SK-N-SH (cell line): Measurements from ENCODE around the gene NLGN1. TPM values are rescaled to one million over a fixed set of nuclear protein-coding genes. Genes with fewer than 3 reads are reported as not detected.

Experiments
- CTCF ChIA-PET: fragments of 300-600, 350-600 bp; formaldehyde crosslinking; extraction: SDS; loops from one replicate; lab custom pipeline; 2021; lab: Yijun Ruan, JAX
- POLR2A ChIA-PET: fragments of 350-600 bp; sonication (Branson Sonifier 250); formaldehyde crosslinking; extraction: SDS; loops from one replicate; lab custom pipeline; 2020; ENCODE audit warnings: antibody characterized with exemption, inconsistent platforms; lab: Yijun Ruan, JAX
- DNase-seq: peaks from one replicate; pipeline ENCODE4 v3.0.0; 2012
- H2AFZ ChIP-seq: fragments of 200-600 bp; sonication (generic); 2 replicates; pipeline ENCODE4 v1.8.1; 2016; ENCODE audit warnings: antibody characterized with exemption, mild to moderate bottlenecking, low read depth
- H3F3A ChIP-seq: fragments of 200-600 bp; sonication (generic); replicated peaks from 2 replicates; pipeline ENCODE3; 2016; ENCODE audit warnings: antibody characterized with exemption, mild to moderate bottlenecking; ENCODE audit not compliant: insufficient read depth
- H3K27ac ChIP-seq, 2 experiments: fragments of 200-500 bp in 1 of 2; fragments of 200-600 bp in 1 of 2; sonication (Bioruptor generic) in 1 of 2; sonication (generic), shearing (Covaris generic) in 1 of 2; 2 replicates each; pipeline versions ENCODE4 v1.5.1 to v1.6.1; 2014 to 2016; ENCODE audit warnings: low read depth in 2 of 2, inconsistent platforms in 1 of 2, low read length in 1 of 2, mild to moderate bottlenecking in 1 of 2, mixed read lengths in 1 of 2
- H3K27me3 ChIP-seq: fragments of 200-600 bp; sonication (generic), shearing (Covaris generic); 2 replicates; pipeline ENCODE4 v1.6.1; 2016; ENCODE audit warnings: mixed run types; ENCODE audit not compliant: insufficient read depth
- H3K36me3 ChIP-seq, 2 experiments: fragments of 200-500 bp in 1 of 2; fragments of 200-600 bp in 1 of 2; sonication (Bioruptor generic) in 1 of 2; sonication (generic) in 1 of 2; replicated peaks in 1 of 2; 2 replicates each; pipeline versions ENCODE3 to v1.5.1; 2014 to 2016; ENCODE audit warnings: low read length in 1 of 2, mild to moderate bottlenecking in 1 of 2; ENCODE audit not compliant: insufficient read depth in 2 of 2, control insufficient read depth in 1 of 2
- H3K4me1 ChIP-seq, 2 experiments: fragments of 200-500 bp in 1 of 2; fragments of 200-600 bp in 1 of 2; sonication (Bioruptor generic) in 1 of 2; sonication (generic), shearing (Covaris generic) in 1 of 2; 2 replicates each; pipeline versions ENCODE4 v1.5.1 to v1.6.1; 2014 to 2016; ENCODE audit warnings: low read depth in 1 of 2, low read length in 1 of 2, mixed run types in 1 of 2; ENCODE audit not compliant: insufficient read depth in 2 of 2, control insufficient read depth in 1 of 2
- H3K4me2 ChIP-seq: fragments of 200-600 bp; sonication (generic), shearing (Covaris generic); 2 replicates; pipeline ENCODE4 v1.6.1; 2017; ENCODE audit warnings: mixed run types
- H3K4me3 ChIP-seq, 2 experiments: fragments of 200-500 bp in 1 of 2; fragments of 200-600 bp in 1 of 2; sonication (Bioruptor generic) in 1 of 2; sonication (generic), shearing (Covaris generic) in 1 of 2; 2 replicates each; pipeline versions ENCODE4 v1.5.1 to v1.8.1; 2014 to 2016; ENCODE audit warnings: low read depth in 2 of 2, inconsistent platforms in 1 of 2, low read length in 1 of 2, mild to moderate bottlenecking in 1 of 2, mixed read lengths in 1 of 2, moderate library complexity in 1 of 2
- H3K79me2 ChIP-seq: fragments of 200-600 bp; sonication (generic); 2 replicates; pipeline ENCODE4 v1.8.1; 2017; ENCODE audit warnings: mild to moderate bottlenecking; ENCODE audit not compliant: insufficient read depth
- H3K9ac ChIP-seq: fragments of 200-600 bp; sonication (generic); 2 replicates; pipeline ENCODE4 v1.6.1; 2017; ENCODE audit warnings: mixed run types
- H3K9me2 ChIP-seq: fragments of 200-600 bp; sonication (generic); 2 replicates; pipeline ENCODE4 v1.6.1; 2017; ENCODE audit warnings: mixed run types
- H3K9me3 ChIP-seq: fragments of 200-600 bp; sonication (generic); 2 replicates; pipeline ENCODE4 v1.6.1; 2017; ENCODE audit warnings: mixed run types, mild to moderate bottlenecking, moderate library complexity
- H4K20me1 ChIP-seq: fragments of 200-600 bp; sonication (generic); 2 replicates; pipeline ENCODE4 v1.6.1; 2017; ENCODE audit warnings: mild to moderate bottlenecking, mixed run types; ENCODE audit not compliant: insufficient read depth
- ELF1 ChIP-seq: IDR thresholded peaks from 2 replicates; pipeline ENCODE4 v1.4.0; 2012
- EP300 ChIP-seq, 2 experiments: IDR thresholded peaks; 2 replicates each; pipeline versions ENCODE4 v1.4.0 to v1.6.1; 2012; ENCODE audit warnings: borderline replicate concordance in 1 of 2, low read depth in 1 of 2, low read length in 1 of 2
- FOSL2 ChIP-seq: IDR thresholded peaks from 2 replicates; pipeline ENCODE4 v1.4.0; 2012; ENCODE audit warnings: low read depth, mild to moderate bottlenecking, moderate library complexity, borderline replicate concordance
- FOXJ3 ChIP-seq: sonication (generic); formaldehyde crosslinking; IDR thresholded peaks from 2 replicates; pipeline ENCODE4 v1.5.1; 2020; ENCODE audit warnings: mild to moderate bottlenecking, missing genetic modification reagents
- FOXM1 ChIP-seq: IDR thresholded peaks from 2 replicates; pipeline ENCODE4 v1.4.0; 2012; ENCODE audit warnings: low read depth, mild to moderate bottlenecking
- GATA2 ChIP-seq: sonication (generic); formaldehyde crosslinking; IDR thresholded peaks from 2 replicates; pipeline ENCODE4 v1.5.0; 2020; ENCODE audit warnings: mild to moderate bottlenecking, missing genetic modification reagents
- JUND ChIP-seq: IDR thresholded peaks from 2 replicates; pipeline ENCODE4 v1.4.0; 2012
- MEF2A ChIP-seq: IDR thresholded peaks from 2 replicates; pipeline ENCODE4 v1.4.0; 2012; ENCODE audit warnings: low read depth, borderline replicate concordance
- MXI1 ChIP-seq: IDR thresholded peaks from 2 replicates; pipeline ENCODE4 v1.6.1; 2012; ENCODE audit warnings: mild to moderate bottlenecking, low read depth, low read length, improper control_type of control experiment
- NFIC ChIP-seq: IDR thresholded peaks from 2 replicates; pipeline ENCODE4 v1.4.0; 2012; ENCODE audit warnings: borderline replicate concordance
- NRF1 ChIP-seq: IDR thresholded peaks from 2 replicates; pipeline ENCODE4 v1.6.1; 2012; ENCODE audit warnings: low read depth, mild to moderate bottlenecking, low read length
- PBX3 ChIP-seq: IDR thresholded peaks from 2 replicates; pipeline ENCODE4; 2012
- POLR2AphosphoS5 ChIP-seq: IDR thresholded peaks from 2 replicates; pipeline ENCODE4 v1.6.1; 2012; ENCODE audit warnings: low read depth, low read length
- RAD21 ChIP-seq: IDR thresholded peaks from 2 replicates; pipeline ENCODE4 v1.6.1; 2012; ENCODE audit warnings: mild to moderate bottlenecking, low read length
- RFX5 ChIP-seq: IDR thresholded peaks from 2 replicates; pipeline ENCODE4 v1.6.1; 2012; ENCODE audit warnings: mild to moderate bottlenecking, improper control_type of control experiment, low read length
- RXRA ChIP-seq: IDR thresholded peaks from 2 replicates; pipeline ENCODE4 v1.4.0; 2012; ENCODE audit warnings: low read depth, mild to moderate bottlenecking, borderline replicate concordance
- SMC3 ChIP-seq: IDR thresholded peaks from 2 replicates; pipeline ENCODE4 v1.6.1; 2012; ENCODE audit warnings: low read depth, low read length, improper control_type of control experiment
- TAF1 ChIP-seq: IDR thresholded peaks from 2 replicates; pipeline ENCODE4 v1.6.1; 2012; ENCODE audit warnings: low read depth, mild to moderate bottlenecking, low read length, moderate library complexity, borderline replicate concordance
- TCF12 ChIP-seq: IDR thresholded peaks from 2 replicates; pipeline ENCODE4 v1.4.0; 2012
- WGBS: methylation state at CpG from one replicate; pipeline ENCODE4 v1.1.6; 2017; ENCODE audit warnings: low lambda C conversion rate; 5-methylcytosine and 5-hydroxymethylcytosine counted together
- polyA plus RNA-seq, 3 experiments: library from polyadenylated mRNA; depleted of rRNA; stranded (reverse); fragments of >200 nt; gene quantifications; 2 replicates each; pipeline ENCODE4 v1.2.3, GENCODE V29; 2012
- TF ChIP-seq, protein P1 (sequence below): IDR thresholded peaks from 2 replicates; pipeline ENCODE4 v1.4.0; 2012; ENCODE audit warnings: low read depth, borderline replicate concordance
- TF ChIP-seq, protein P2 (sequence below): IDR thresholded peaks from 2 replicates; pipeline ENCODE4 v1.4.0; 2012; ENCODE audit warnings: low read depth, borderline replicate concordance
- TF ChIP-seq, protein P3 (sequence below): fragments of 150-350 bp; IDR thresholded peaks from 2 replicates; pipeline ENCODE4 v1.6.1; 2017; ENCODE audit warnings: antibody characterized with exemption, low read length, low read depth, borderline replicate concordance
- TF ChIP-seq, protein P4 (sequence below): IDR thresholded peaks from 2 replicates; pipeline ENCODE4 v1.4.0; 2012; ENCODE audit warnings: low read depth

The NLGN1 gene
- polyA plus RNA-seq, 1 of the 3 experiments (the other 2 are of a cell fraction), result 1.5 TPM

GRCh38 chr3:173690542-173691180, 293.1 kb downstream of the NLGN1 start:
- POLR2A ChIA-PET, result no interaction called here

More at GRCh38 chr3:173690542-173691180, 293.1 kb downstream of the NLGN1 start:
- Histone ChIP-seq H3K4me1 (no peaks in the 10 kb centered on the region; a peak in 2 of 4 replicates), H2AFZ (no peak overlapping the region), H3K36me3 (no peaks in the 10 kb centered on the region), H3K9ac (no peak overlapping the region), H3K27ac (no peak overlapping the region), H3K4me2 (no peak overlapping the region), H4K20me1 (no peaks in the 10 kb centered on the region), H3K27me3 (no peaks in the 10 kb centered on the region), H3K79me2 (no peaks in the 10 kb centered on the region), H3K4me3 (no peak overlapping the region), H3F3A (no peaks in the 10 kb centered on the region), H3K9me2 (no peaks in the 10 kb centered on the region), H3K9me3 (no peaks in the 10 kb centered on the region)
- CTCF ChIA-PET, result interaction anchor here (1.3 kb wide), 1 partner anchor 43 kb away, joined by 3 read pairs; no protein-coding TSS in a partner anchor
- DNase-seq, result no peak
- TF ChIP-seq MEF2A, result peak; percentile 40
- TF ChIP-seq, protein P1, sequence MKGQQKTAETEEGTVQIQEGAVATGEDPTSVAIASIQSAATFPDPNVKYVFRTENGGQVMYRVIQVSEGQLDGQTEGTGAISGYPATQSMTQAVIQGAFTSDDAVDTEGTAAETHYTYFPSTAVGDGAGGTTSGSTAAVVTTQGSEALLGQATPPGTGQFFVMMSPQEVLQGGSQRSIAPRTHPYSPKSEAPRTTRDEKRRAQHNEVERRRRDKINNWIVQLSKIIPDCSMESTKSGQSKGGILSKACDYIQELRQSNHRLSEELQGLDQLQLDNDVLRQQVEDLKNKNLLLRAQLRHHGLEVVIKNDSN, result no peak
- no peak for TF ChIP-seq MXI1
- no peak for TF ChIP-seq FOXJ3 (CRISPR knock-in tag)
- TF ChIP-seq SMC3, result no peak
- peak; percentile 46 for TF ChIP-seq JUND
- no peak for TF ChIP-seq NRF1
- TF ChIP-seq, protein P2, sequence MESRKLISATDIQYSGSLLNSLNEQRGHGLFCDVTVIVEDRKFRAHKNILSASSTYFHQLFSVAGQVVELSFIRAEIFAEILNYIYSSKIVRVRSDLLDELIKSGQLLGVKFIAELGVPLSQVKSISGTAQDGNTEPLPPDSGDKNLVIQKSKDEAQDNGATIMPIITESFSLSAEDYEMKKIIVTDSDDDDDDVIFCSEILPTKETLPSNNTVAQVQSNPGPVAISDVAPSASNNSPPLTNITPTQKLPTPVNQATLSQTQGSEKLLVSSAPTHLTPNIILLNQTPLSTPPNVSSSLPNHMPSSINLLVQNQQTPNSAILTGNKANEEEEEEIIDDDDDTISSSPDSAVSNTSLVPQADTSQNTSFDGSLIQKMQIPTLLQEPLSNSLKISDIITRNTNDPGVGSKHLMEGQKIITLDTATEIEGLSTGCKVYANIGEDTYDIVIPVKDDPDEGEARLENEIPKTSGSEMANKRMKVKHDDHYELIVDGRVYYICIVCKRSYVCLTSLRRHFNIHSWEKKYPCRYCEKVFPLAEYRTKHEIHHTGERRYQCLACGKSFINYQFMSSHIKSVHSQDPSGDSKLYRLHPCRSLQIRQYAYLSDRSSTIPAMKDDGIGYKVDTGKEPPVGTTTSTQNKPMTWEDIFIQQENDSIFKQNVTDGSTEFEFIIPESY, result 0 out of 2 replicates have a peak, but pooled peaks have one; percentile 14
- TF ChIP-seq, protein P3, sequence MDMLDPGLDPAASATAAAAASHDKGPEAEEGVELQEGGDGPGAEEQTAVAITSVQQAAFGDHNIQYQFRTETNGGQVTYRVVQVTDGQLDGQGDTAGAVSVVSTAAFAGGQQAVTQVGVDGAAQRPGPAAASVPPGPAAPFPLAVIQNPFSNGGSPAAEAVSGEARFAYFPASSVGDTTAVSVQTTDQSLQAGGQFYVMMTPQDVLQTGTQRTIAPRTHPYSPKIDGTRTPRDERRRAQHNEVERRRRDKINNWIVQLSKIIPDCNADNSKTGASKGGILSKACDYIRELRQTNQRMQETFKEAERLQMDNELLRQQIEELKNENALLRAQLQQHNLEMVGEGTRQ, result no peak
- TF ChIP-seq FOXM1, result no peak
- no peak for TF ChIP-seq RFX5
- TF ChIP-seq EP300 (IDR thresholded peaks at IDR 0.05; ENCODE audit: borderline replicate concordance in 1 of 2, low read depth in 1 of 2, low read length in 1 of 2), result peak in 1 of 2 experiments; percentile 27; a peak in 1 of 4 replicates
- TF ChIP-seq, protein P4, sequence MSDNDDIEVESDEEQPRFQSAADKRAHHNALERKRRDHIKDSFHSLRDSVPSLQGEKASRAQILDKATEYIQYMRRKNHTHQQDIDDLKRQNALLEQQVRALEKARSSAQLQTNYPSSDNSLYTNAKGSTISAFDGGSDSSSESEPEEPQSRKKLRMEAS, result no peak
- peak; percentile 18; the same call in 1 of the 2 replicates for TF ChIP-seq FOSL2
- no peak for TF ChIP-seq ELF1
- peak; percentile 40 for TF ChIP-seq PBX3
- TF ChIP-seq POLR2AphosphoS5, result no peak; the same call in 1 of the 2 replicates
- no peak for TF ChIP-seq RAD21
- TF ChIP-seq TAF1, result no peak
- TF ChIP-seq RXRA, result no peak
- TF ChIP-seq TCF12, result peak; percentile 61
- peak; percentile 51; the same call in 1 of the 2 replicates for TF ChIP-seq NFIC
- no peak for TF ChIP-seq GATA2
- WGBS, result 41% methylated on average over 7 of the region's 7 CpGs
